NCI-H526 treated with DMSO at 0.1 percent for 48 hours (cell line): Measurements from ENCODE around the gene LUC7L3.
"Not testable (repeated sequence)": the region's sequence is repeated elsewhere in the genome, so short reads cannot be mapped to it uniquely, and the experiment has no call there.

Source experiments
- DNase-seq: peaks from one replicate; lab custom pipeline; 2025; lab: John Stamatoyannopoulos, UW

The LUC7L3 gene, protein sequence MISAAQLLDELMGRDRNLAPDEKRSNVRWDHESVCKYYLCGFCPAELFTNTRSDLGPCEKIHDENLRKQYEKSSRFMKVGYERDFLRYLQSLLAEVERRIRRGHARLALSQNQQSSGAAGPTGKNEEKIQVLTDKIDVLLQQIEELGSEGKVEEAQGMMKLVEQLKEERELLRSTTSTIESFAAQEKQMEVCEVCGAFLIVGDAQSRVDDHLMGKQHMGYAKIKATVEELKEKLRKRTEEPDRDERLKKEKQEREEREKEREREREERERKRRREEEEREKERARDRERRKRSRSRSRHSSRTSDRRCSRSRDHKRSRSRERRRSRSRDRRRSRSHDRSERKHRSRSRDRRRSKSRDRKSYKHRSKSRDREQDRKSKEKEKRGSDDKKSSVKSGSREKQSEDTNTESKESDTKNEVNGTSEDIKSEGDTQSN

DNA sequence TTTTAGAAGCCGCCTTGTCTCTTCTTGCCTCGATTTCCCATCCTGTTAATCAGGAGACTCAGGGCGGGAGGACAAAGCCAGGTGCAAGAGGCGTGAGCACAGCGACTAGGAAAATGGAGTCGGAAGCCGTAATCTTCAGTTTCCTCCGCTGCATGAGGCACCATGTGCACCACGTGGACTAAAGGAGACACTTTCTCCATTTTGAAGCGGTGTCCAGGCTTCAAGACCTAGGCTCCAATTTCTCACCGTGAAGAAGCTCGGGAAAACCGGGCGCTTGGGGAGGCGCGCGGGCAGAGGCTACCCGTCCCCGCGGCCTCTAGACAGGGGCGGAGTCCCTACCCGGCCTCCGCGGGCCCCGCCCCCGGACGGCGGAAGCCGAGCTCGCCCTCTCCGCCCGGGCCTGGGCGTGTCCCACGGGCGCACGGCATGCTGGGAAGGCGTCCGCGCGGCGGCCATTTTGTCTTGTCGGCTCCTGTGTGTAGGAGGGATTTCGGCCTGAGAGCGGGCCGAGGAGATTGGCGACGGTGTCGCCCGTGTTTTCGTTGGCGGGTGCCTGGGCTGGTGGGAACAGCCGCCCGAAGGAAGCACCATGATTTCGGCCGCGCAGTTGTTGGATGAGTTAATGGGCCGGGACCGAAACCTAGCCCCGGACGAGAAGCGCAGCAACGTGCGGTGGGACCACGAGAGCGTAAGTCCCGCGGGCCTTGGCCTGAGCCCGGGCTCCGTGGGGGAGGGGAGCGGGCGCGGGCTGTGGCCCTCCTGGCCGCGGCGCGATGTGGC lies at the start of gene LUC7L3:
TSS of gene LUC7L3 (plus strand) at position 460 of the 780 bp plus-strand sequence. CDS start at position 590, 130 bp downstream.
- peak; percentile 92 for DNase-seq

DNA sequence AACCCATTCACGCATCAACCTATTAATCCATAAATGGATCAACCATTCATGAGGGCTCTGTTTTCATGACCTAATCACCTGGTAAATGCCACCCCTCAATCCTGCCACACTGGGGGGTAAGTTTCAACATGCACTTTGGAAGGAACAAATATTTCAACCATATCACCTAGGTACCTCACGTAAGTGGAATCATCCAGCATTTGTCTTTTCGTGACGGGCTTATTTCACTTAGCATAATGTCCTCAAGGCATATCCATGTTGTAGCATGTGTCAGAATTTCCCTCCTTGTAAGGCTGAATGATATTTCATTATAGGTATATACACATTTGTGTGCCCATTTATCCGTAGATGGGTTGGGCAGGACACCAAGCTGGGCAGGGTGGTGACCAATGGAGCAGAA lies 47.3 kb upstream of the LUC7L3 start:
- no peak for DNase-seq

DNA sequence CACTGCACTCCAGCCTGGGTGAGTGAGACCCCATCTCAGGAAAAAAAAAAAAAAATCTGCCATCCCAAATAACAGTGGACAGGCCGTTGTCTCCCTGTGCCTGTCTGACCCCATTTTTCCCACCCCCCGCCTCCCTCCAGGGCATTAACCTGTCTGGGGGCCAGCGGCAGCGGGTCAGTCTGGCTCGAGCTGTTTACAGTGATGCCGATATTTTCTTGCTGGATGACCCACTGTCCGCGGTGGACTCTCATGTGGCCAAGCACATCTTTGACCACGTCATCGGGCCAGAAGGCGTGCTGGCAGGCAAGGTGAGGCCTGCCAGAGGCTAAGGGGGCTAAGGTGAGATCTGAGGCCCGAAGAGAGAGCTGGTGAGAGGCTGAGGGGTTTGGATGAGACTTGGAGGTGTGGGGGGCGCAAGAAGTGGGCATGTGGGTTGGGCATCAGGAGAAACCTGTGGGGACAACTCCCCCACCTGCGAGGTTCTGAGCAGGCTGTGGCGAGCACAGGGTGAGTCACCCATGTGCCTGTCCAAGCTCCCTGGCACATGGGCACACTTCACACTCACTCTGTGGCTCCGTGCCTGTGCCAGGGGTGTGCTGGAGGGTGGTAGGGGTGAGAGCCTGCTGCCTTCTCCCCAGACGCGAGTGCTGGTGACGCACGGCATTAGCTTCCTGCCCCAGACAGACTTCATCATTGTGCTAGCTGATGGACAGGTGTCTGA lies 46.4 kb upstream of the LUC7L3 start:
- no peak for DNase-seq

DNA sequence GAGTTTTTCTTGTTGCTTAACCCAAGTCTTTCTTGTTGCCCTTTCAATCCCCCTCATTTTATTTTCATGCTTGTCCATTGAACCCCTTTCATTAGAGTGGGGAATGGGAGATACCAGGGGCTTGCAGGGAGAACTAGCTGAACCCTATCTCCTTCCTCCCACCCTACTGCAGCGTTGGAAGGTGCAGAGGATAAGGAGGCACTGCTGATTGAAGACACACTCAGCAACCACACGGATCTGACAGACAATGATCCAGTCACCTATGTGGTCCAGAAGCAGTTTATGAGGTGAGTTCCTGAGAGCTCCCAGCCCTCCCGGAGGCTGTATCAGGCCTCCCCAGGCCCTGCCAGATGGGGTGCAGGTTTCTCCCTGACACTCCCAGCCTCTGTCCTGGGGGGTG lies 44.2 kb upstream of the LUC7L3 start:
- DNase-seq: no peak

DNA sequence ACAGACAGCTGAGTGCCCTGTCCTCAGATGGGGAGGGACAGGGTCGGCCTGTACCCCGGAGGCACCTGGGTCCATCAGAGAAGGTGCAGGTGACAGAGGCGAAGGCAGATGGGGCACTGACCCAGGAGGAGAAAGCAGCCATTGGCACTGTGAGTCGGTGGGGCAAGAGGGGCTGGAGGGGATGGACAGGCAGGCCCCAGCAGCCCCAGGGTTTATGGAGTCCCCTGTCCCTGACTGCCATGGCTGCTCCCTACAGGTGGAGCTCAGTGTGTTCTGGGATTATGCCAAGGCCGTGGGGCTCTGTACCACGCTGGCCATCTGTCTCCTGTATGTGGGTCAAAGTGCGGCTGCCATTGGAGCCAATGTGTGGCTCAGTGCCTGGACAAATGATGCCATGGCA lies 43.8 kb upstream of the LUC7L3 start:
- no peak for DNase-seq

DNA sequence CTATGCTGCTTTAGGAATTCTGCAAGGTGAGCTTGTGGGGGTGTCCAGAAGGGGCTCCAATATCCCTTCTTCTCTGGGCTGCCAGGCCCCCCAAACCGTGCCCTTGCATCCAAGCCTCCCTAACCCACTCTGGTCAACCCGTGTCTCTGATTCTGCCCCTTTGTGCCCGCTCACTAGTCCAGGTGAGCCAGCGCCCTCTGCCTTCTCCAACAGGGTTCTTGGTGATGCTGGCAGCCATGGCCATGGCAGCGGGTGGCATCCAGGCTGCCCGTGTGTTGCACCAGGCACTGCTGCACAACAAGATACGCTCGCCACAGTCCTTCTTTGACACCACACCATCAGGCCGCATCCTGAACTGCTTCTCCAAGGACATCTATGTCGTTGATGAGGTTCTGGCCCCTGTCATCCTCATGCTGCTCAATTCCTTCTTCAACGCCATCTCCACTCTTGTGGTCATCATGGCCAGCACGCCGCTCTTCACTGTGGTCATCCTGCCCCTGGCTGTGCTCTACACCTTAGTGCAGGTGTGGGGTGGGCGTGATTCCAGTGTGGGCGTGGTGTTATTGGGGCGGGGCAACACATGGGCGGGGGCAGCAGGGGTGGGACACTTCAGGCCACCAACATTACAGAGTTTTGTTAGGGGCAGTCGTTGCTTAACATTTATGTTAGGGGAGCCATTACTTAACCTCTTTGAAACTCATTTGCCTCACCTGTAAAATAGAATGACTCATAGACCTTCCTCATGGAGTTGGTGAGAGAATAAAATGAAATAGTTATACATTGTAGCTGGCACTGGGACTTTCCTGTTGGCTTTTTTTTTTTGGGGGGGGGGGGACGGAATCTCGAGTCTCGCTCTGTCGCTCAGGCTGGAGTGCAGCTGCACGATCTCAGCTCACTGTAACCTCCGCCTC lies 43.1 kb upstream of the LUC7L3 start:
- DNase-seq: no peak

DNA sequence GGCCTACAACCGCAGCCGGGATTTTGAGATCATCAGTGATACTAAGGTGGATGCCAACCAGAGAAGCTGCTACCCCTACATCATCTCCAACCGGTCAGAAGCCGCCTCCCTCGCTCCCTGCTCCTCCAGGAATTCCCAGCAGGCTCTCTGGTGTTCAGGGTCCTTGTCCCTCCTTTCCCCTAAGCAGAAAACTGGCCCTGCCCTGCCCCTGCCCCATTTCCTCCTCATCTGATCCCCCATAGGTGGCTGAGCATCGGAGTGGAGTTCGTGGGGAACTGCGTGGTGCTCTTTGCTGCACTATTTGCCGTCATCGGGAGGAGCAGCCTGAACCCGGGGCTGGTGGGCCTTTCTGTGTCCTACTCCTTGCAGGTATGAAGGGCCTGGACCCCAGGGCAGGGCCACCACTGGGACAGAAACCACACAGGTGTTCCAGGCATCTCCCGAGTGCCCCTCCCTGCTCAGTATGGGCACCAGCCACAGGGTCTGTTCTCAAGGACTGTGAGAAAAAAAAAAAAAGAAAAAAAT lies 41.5 kb upstream of the LUC7L3 start:
- no peak for DNase-seq

DNA sequence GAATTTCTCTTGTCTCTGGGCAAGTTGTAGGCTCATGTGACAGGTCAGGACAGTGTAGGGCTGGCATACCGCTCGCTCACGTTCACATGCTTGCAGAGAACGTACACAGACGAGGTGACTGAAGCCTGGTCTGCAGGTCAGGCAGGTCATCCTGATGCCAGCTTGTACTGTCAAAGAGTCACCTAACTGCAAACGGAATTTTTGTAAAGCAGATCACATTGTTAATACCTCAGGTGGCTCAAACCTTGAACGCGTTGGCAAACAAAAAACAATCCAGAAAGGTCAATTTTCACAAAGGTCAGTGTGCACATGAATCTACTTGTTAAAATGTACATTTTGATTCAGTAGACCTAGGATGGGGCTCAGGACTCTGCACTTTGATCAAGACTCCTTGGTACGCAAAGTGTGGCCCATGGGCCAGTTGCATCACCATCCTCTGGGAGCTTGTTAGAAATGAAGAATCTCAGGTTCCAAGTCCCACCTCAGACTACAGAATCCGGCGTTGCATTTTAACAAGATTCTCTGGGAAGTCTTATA lies 40.3 kb upstream of the LUC7L3 start:
- DNase-seq: no peak

DNA sequence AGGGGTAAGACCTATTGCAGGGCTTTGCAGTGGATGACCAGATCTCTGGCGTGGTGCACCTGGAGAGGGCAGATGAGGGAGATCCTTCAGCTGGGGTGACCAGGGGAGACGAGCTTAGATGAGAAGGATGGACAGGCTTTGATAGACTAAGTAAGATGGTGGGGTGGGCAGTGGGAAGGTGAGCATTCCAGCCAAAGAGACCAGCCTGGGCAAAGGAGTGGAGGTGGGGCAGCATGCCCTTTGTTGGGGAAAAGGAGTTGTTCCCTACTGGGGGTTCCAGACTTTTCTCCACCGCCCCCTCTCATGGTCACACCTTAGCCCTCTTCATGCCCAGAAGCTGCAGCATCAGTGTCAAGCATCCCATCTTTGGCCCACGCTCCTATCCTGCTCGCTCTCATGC lies 39.3 kb upstream of the LUC7L3 start:
- DNase-seq: no peak

DNA sequence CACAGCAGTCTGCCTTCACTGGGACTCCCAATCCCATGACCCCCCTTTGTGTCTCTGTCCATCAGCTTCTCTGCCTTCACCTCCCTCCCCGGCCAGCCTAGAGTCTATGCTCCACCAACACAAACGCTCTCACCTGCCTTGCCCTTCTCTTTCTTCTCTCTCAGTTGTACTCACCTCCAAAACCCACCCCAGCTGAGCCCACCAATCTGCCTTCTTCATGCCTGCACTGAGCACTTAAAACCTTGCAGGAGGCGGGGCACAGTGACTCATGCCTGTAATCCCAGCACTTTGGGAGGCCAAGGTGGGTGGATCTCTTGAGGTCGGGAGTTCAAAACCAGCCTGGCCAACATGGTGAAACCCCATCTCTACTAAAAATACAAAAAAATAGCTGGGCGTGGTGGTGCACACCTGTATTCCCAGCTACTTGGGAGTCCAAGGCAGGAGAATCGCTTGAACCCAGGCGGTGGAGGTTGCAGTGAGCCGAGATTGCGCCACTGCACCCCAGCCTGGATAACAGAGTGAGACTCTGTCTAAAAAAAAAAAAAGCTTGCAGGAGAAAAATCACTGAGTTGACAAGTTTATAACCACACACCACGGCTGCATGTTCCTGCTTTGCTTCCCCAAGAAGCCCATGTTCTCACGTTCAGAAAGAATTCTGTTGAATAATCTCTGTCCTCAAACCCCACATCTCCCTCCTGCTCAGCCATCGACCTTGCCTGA lies 38.7 kb upstream of the LUC7L3 start:
- DNase-seq: not testable (repeated sequence)

DNA sequence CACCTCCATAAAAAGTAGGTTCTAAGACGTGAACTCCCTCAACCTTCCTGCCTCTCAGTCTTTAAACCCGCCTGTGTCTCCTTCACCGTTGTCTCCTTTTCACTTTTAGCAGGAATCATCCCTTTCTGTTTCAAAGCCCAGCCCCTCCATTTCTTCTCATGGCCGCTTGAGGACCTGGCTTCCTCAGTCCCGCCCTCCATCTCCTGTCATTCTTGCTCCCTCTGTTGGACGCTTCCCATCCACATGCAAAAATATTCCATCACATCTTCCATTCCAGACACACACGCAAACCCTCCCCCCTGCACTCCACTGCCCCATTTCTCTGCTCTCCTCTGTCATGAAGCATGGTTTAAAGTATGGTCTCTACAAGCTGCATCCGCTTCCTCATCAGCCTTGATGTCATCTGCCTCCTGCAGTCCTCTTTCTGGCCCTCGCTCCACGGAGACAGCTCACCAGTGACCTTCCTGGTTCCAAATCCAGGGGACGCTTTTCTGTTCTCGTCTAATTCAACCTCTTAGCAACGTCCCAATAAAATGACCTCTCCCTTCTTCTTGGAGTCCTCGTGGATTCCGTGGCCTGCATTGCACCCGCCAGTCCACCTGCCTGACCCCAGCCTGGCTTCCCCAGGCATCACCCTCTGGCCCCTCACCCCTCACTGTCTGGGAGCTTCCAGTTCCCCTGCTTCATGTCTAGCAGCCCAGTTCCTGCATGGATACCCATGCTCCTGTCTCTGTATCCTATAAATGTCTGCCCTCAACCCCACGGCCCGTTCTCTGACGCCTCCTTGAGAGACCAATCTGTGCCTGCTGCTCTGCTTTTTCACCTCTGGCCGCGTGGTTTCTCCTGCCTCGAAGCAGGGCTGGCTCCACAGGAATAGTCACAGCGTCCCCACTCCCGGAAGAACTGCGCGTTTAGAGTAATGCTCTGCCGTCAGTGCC lies 37.9 kb upstream of the LUC7L3 start:
- peak; percentile 52 for DNase-seq

DNA sequence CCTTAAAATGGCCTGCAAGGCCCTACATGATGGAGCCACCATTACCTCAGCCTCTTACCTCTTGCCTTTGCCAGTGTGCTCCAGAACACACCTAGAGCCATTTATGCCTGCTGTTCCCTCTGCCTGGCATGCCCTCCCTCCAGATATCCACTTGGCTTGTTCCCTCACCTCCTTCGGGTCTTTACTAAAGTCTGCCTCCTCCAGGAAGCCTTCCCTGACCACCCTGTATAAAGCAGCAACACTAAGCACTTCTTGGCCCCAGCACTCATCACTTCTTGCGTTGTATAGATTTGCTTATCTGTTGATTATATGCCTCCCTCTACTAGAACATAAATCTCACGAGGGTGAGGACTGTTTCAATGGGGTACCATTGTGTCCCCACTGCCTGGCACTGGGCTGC lies 37.0 kb upstream of the LUC7L3 start:
- DNase-seq: no peak

DNA sequence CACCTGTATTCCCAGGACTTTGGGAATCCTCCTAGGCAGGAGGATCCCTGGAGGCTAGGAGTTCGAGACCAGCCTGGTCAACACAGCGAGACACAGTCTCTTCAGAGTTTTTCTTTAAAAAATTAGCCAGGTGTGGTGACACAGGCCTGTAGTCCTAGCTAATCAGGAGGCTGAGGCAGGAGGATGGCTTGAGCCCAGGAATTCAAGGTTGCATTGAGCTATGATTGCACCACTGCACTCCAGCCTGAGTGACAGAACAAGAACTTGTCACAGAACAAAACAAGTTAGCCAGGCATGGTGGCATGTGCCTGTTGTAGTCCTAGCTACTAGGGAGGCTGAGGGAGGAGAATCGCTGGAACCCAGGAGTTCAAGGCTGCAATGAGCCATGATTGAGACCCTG lies 36.5 kb upstream of the LUC7L3 start:
- DNase-seq: no peak

DNA sequence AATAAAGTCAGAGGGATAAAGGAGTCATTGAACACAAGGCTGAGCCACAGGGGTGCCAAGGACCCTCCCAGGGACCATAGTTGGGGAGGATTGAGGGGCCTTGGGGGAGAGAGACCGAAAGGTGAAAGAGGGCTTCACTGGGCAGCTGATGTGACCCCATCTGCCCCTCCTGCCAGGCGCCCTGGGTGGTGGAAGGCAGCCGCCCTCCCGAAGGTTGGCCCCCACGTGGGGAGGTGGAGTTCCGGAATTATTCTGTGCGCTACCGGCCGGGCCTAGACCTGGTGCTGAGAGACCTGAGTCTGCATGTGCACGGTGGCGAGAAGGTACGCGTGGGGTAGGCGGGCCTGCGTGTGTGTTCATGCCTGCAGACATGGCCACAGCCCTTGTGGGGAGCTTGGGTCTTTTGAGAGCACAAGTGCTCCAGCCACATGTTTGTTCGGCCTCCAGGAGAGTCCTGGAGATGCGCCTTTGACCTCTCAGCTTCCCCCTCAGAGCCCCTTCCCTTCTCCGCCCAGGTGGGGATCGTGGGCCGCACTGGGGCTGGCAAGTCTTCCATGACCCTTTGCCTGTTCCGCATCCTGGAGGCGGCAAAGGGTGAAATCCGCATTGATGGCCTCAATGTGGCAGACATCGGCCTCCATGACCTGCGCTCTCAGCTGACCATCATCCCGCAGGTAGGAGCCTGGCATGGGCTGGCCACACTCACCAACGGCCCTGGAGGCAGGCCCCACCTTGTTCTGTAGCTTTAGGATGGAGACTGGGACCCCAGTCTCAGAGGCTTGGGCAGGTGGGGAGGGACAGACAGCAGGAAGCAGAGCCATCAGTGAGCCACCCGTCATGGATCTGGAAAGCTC lies 35.7 kb upstream of the LUC7L3 start:
- DNase-seq: no peak

DNA sequence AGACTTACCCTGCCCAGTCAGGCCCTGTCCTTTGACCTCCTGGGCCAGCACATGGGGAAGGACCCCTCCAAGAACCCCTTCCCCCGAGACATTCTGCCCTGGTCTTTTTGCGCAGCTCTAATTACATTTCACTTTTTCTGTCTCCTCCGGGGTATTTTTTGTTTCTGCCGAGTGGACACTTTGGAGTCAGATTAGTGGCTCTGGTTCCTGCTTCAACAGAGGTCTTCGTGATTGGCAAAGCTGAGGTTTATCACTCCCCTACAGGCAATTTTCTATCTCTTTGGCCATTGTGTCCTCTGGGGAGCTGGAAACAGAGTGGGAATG lies 35.2 kb upstream of the LUC7L3 start:
- DNase-seq: no peak

DNA sequence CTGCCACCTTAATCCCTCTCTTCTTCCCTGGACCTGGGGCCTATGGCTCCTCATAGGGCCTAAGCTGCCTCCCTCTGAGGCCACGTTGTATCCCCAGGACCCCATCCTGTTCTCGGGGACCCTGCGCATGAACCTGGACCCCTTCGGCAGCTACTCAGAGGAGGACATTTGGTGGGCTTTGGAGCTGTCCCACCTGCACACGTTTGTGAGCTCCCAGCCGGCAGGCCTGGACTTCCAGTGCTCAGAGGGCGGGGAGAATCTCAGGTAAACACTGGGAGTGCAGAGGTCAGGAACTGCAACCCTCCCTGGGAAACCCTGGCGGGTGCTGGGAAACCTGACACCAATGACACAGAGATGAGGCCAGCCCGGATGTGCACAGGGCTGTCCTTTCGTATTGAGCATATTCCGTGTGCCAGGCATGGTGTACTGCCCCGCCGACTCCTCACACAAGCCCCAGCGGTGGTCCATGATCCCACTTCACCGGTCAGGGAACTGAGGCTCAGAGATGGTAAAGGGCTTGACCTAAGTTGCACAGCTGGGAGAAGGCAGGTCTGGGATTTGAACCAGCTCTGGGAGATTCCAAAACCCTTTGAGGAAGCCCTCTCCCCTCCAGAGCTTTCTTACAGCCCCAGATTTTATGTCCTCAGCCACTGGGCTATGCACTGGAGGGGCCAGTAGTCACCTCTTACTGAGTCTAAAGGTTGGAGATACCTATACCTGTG lies 34.6 kb upstream of the LUC7L3 start:
- peak; percentile 37 for DNase-seq

DNA sequence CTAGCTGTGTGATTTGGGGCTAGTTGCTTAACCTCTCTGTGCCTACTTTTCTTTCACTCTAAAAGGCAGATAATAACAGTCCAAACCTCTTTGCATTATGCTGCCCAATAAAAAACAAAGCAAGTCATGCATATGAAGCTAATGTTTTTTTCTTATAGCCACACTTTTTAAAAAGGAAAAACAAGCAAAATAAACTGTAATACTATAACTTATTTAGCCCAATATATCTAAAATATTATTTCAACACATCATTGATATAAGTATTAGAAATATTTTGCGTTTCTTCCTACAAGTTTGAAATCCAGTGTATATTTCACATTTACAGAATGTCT lies 34.1 kb upstream of the LUC7L3 start:
- no peak for DNase-seq
